ENCODE results near the gene ZNHIT6.
"Not testable (repeated sequence)": the region's sequence is repeated elsewhere in the genome, so short reads cannot be mapped to it uniquely, and the experiment has no call there.

ZNHIT6 gene

GRCh38 chr1:85707990-85708828 lies at the start of gene ZNHIT6:
Gene ZNHIT6, minus strand, starts transcription at chr1:85708433. Its CDS starts 149 bp downstream, at chr1:85708284.
- DNase-seq = peak; percentile 82 to 89

- DNase-seq = no peak
Observed at GRCh38 chr1:85756864-85757263, 48.6 kb upstream of the ZNHIT6 start.

GRCh38 chr1:85748120-85748519 lies 39.9 kb upstream of the ZNHIT6 start:
- DNase-seq = no peak

- no peak for DNase-seq
Observed at GRCh38 chr1:85746777-85747176, 38.5 kb upstream of the ZNHIT6 start.

- no peak for DNase-seq
Observed at GRCh38 chr1:85743814-85744213, 35.6 kb upstream of the ZNHIT6 start.

DNA sequence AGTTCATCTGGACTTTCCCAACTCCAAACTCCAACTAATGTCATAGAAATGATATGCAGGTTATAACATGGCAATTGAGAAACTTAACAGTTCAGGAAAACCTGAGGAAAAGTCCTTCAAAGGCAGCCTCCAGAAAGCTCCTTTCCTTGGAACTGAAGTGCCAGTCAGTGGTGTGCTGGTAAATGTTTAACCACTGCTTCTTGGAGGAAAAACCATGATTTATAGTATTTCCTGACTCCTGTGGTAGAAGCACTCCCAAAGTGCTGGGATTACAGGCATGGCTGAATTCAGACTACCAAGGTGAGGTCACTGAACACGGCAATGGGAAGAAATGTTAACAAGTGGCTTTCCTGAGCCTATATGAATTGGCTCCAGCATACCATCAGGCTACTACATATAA lies 26.7 kb upstream of the ZNHIT6 start:
- no peak for DNase-seq

GRCh38 chr1:85718678-85719340 lies 10.6 kb upstream of the ZNHIT6 start:
- DNase-seq = no peak

DNA sequence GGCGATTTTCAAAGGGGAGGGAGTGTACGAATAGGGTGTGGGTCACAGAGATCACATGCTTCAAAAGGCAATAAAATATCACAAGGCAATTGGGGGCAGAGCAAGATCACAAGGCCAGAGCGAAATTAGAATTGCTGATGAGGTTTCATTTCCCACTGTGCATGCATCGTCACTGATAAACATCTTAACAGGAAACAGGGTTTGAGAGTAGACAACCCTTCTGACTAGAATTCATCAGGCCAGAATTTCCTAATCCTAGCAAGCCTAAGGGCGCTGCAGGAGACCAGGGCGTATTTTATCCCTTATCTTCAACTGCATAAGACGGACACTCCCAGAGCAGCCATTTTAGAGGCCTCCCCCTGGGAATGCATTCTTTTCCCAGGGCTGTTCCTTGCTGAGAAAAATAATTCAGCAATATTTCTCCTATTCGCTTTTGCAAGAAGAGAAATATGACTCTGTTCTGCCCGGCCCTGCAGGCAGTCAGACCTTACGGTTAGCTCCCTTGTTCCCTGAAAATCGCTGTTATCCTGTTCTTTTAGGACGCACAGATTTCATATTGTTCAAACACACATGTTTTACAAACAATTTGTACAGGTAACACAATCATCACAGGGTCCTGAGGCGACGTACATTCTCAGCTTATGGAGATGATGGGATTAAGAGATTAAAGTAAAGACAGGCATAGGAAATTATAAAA lies 6.3 kb upstream of the ZNHIT6 start:
- not testable (repeated sequence) for DNase-seq

DNA sequence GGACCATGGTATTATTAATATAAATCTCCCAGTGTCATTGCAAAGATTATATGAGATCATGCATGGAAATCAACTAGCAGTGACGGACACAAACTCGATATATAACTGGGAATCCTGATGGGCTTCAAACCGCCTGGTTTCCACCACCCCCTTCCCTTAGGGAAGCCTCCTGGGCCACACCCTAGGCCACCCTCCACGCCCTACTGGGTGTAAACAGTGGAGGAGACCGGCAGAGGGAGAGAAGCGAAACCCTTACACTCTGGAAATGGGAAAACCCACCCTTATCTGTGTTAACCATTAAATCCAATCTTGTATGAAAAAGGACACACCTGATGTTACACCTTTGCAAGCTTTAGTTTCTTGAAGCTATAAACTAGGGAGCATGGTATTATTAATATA lies 595 bp upstream of the ZNHIT6 start:
- DNase-seq = no peak

DNA sequence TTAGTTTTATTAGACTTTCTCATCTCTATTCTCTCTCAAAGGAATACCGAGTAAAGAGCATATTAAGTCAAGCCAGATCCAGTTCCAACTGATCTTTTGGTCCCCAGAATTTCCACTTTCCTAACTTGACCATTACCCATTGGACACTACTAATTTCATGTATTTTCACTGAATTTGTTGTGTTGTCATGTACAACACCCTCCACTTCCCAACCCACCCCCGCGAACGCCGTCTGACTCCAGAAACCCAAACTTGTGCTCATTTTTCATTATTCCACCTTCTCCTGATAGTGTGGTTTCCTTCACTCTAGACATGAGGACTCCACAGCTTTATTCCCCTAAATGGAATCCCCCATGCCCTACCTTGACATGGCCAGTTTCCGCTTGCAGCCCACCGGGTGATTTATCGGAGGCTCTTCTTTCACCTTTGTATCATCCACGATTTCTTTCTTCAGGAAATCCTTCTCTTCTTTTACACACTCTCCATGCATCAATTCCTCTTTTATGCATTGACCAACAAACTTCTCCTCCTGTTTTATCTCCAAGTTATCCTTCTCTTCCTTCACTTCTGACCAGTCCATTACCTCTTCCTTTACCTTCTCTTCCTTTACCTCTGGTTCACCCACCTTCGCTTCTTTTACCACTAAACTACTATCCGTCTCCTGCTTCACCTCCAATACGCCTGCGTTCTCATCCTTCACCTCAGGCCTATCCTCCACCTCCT lies 805 bp downstream of the ZNHIT6 start:
- DNase-seq = peak in 1 of 2 donors; percentile 4

DNA sequence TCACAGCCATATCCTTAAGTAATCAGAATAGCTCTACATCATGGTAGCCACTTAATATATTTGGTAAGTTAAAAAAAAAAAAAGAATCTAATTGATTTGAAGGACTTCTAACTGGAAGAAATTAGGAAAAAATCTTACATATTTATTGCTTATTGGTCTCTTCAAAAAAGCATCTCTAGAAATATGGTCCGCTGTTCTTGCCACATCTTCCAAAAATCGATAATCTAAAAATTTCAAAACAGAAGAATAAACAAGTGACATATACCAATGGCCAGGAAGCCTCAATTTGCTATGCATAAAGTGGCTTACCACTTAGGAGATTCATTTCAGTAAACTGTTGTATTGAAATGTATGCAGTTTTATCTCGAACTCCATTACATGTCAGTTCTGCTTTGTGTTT lies 2.3 kb downstream of the ZNHIT6 start:
- DNase-seq = no peak

- DNase-seq = no peak
Observed at GRCh38 chr1:85700422-85700821, 7.8 kb downstream of the ZNHIT6 start.

- DNase-seq = no peak
Observed at GRCh38 chr1:85697895-85698294, 10.3 kb downstream of the ZNHIT6 start.

GRCh38 chr1:85692730-85693314 lies 15.4 kb downstream of the ZNHIT6 start:
- DNase-seq = no peak

DNA sequence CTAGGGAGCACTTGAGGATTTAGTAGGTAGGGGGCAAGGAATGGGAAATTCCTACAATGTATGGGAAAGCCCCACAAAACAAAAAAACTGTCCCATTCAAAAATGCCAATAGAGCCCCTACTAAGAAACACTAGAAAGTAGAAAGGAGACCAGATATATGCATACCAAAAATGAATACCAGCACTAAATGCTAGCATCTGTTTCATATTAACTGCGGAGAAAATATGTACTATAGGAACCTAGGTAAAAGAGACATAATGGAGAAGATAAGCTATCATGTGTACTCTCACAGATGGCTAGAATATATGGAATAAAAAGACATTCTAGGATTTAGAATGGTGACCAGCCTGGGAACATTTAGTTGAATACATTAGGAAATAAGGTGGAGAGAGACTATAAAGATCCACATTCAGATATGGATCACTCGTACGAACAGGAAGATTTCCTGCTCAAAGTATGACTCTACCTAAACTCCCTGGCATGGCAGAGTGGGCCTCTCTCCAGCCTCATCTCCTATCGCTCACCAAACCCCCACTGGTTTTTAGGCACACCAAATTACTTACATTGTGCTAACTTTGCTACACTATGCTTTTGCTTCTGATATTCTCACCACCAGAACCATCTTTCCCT lies 18.3 kb downstream of the ZNHIT6 start:
- DNase-seq = no peak

DNA sequence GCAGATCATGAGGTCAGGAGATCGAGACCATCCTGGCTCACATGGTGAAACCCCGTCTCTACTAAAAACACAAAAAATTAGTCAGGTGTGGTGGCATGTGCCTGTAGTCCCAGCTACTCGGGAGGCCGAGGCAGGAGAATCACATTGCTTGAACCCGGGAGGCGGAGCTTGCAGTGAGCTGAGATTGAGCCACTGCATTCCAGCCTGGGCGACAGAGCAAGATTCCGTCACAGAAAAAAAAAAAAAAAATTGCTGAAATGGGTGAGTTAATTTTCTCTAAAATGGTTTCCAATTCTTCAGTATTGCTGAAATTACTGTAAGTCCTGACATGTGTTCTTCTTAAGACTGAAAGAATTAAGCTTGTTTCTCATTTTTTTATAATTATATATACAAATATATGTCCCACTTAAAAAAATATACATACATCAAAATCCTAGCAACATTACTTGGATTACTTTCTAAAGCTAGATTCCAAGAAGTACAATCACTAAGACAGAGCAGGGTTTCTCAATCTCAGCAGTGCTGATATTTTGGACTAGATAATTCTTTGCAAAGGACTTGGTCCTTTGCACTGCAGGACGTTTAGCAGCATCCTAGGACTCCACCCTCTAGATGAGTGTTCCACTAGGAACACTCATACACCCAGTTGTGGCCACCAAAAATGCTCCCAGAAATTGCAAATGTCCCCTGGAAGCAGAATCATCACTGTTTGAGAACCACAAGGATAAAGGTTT lies 24.8 kb downstream of the ZNHIT6 start:
- no peak for DNase-seq

- DNase-seq = peak in 1 of 2 donors; percentile 4
Observed at GRCh38 chr1:85681087-85681486, 27.1 kb downstream of the ZNHIT6 start.

- no peak for DNase-seq
Observed at GRCh38 chr1:85678193-85678592, 30.0 kb downstream of the ZNHIT6 start.

DNA sequence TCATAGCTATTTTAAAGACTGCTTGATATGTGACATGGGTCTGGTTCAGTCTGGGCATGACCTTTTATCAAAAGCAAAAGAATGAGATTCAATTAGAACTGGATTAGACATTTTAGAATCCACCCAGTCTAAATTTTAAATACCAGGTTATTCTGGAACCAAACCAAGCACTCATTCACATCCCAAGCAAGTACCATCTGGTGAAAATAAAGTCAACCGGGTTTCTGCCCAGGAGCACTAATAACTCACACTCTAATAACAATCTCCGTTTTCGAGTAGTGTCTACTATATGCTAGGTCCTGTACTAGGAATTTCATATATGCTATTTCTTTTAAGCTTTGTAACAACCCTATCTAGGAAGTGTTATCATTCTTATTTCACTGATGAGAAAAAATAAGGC lies 30.6 kb downstream of the ZNHIT6 start:
- DNase-seq = no peak

GRCh38 chr1:85672031-85672660 lies 36.1 kb downstream of the ZNHIT6 start:
- DNase-seq = no peak

DNA sequence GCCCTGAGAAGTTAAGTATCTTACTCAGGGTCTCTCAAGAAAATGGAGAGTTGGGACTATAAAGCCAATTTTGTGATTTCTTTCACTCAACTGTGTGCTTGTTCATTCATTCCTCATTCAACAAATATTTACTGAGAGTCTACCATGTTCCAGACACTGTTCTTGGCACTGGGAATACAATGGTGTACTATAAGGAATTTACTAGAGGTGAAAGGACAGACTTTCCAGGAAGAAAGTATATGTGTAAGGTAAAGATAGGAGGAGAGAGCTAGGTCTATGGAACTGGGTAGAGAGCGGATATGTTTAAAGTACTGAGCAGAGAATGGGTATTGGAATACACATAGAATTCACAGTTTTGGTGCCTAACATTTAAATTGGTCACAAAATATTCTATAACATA lies 42.3 kb downstream of the ZNHIT6 start:
- no peak for DNase-seq

All from inflammatory macrophage treated with lipopolysaccharide for 1 hour (primary cell).